ENCODE results near the gene GPN1.
"Not testable (repeated sequence)": the region's sequence is repeated elsewhere in the genome, so short reads cannot be mapped to it uniquely, and the experiment has no call there.

The GPN1 gene

GRCh38 chr2:27628767-27629709, at the start of gene GPN1, which contains the start of gene CCDC121:
GPN1 (plus strand) TSS chr2:27629050; CDS start chr2:27629059, 9 bp downstream.
CCDC121 (minus strand) TSS chr2:27629012; CDS start chr2:27627799, 1,213 bp downstream.
- Mint-ChIP-seq H3K9me3 (no peaks in the 10 kb centered on the region), H3K4me1 (ENCODE audit: low read depth) (peaks cover 26% of the 10 kb centered on the region), H3K4me3 (no peak within 1 kb of the TSS), H3K36me3 (ENCODE audit: low read depth) (peaks cover 13% of the 10 kb centered on the region), H3K27me3 (no peaks in the 10 kb centered on the region), H3K27ac (no peak within 1 kb of the TSS)
- DNase-seq = peak; percentile 94

- Mint-ChIP-seq H3K9me3 (peaks cover 29% of the 10 kb centered on the region), H3K4me3 (no peak overlapping the region), H3K4me1 (ENCODE audit: low read depth) (peaks cover 33% of the 10 kb centered on the region), H3K27me3 (no peaks in the 10 kb centered on the region), H3K27ac (no peak overlapping the region), H3K36me3 (ENCODE audit: low read depth) (peaks cover 32% of the 10 kb centered on the region)
- no peak for DNase-seq
Measured at GRCh38 chr2:27581417-27582128, 47.3 kb upstream of the GPN1 start.

GRCh38 chr2:27582129-27582694, 46.6 kb upstream of the GPN1 start:
- peaks cover 38% of the 10 kb centered on the region for H3K36me3 Mint-ChIP-seq (ENCODE audit: low read depth)
- H3K4me3 Mint-ChIP-seq = peak overlapping the region; percentile 93
- H3K4me1 Mint-ChIP-seq (ENCODE audit: low read depth) = peaks cover 40% of the 10 kb centered on the region
- no peaks in the 10 kb centered on the region for H3K27me3 Mint-ChIP-seq
- H3K9me3 Mint-ChIP-seq = peaks cover 26% of the 10 kb centered on the region
- H3K27ac Mint-ChIP-seq = peak overlapping the region; percentile 95
- no peak for DNase-seq

GRCh38 chr2:27582695-27583389, 46.0 kb upstream of the GPN1 start, which contains the start of gene ZNF512:
ZNF512 (plus strand) TSS chr2:27583042; CDS start chr2:27583113, 71 bp downstream.
- Mint-ChIP-seq H3K36me3 (ENCODE audit: low read depth) (peaks cover 42% of the 10 kb centered on the region), H3K27ac (peak within 1 kb of the TSS; percentile 95), H3K4me3 (peak within 1 kb of the TSS; percentile 93), H3K9me3 (peaks cover 20% of the 10 kb centered on the region), H3K4me1 (ENCODE audit: low read depth) (peaks cover 43% of the 10 kb centered on the region), H3K27me3 (no peaks in the 10 kb centered on the region)
- peak; percentile 88 for DNase-seq

GRCh38 chr2:27583390-27583915, 45.4 kb upstream of the GPN1 start:
- peak overlapping the region; percentile 93 for H3K4me3 Mint-ChIP-seq
- H3K36me3 Mint-ChIP-seq (ENCODE audit: low read depth) = peaks cover 48% of the 10 kb centered on the region
- peak overlapping the region; percentile 95 for H3K27ac Mint-ChIP-seq
- peaks cover 17% of the 10 kb centered on the region for H3K9me3 Mint-ChIP-seq
- H3K27me3 Mint-ChIP-seq = no peaks in the 10 kb centered on the region
- peaks cover 50% of the 10 kb centered on the region for H3K4me1 Mint-ChIP-seq (ENCODE audit: low read depth)
- no peak for DNase-seq

- Mint-ChIP-seq H3K27me3 (no peaks in the 10 kb centered on the region), H3K9me3 (peaks cover 7% of the 10 kb centered on the region), H3K4me1 (ENCODE audit: low read depth) (peaks cover 55% of the 10 kb centered on the region), H3K36me3 (ENCODE audit: low read depth) (peaks cover 58% of the 10 kb centered on the region), H3K27ac (peak overlapping the region; percentile 95), H3K4me3 (peak overlapping the region; percentile 93)
- no peak for DNase-seq
Measured at GRCh38 chr2:27584597-27584996, 44.3 kb upstream of the GPN1 start.

GRCh38 chr2:27587025-27587424, 41.8 kb upstream of the GPN1 start:
- H3K27me3 Mint-ChIP-seq = no peaks in the 10 kb centered on the region
- peaks cover 78% of the 10 kb centered on the region for H3K36me3 Mint-ChIP-seq (ENCODE audit: low read depth)
- DNase-seq = no peak
- H3K27ac Mint-ChIP-seq = peak overlapping the region; percentile 82
- peaks cover 68% of the 10 kb centered on the region for H3K4me1 Mint-ChIP-seq (ENCODE audit: low read depth)
- H3K4me3 Mint-ChIP-seq = peak overlapping the region; percentile 42
- peaks cover 14% of the 10 kb centered on the region for H3K9me3 Mint-ChIP-seq

- no peak overlapping the region for H3K27ac Mint-ChIP-seq
Measured at GRCh38 chr2:27588308-27588707, 40.5 kb upstream of the GPN1 start.

GRCh38 chr2:27591745-27592144, 37.1 kb upstream of the GPN1 start:
- no peaks in the 10 kb centered on the region for H3K27me3 Mint-ChIP-seq
- no peak overlapping the region for H3K4me3 Mint-ChIP-seq
- peaks cover 15% of the 10 kb centered on the region for H3K9me3 Mint-ChIP-seq
- no peak overlapping the region for H3K27ac Mint-ChIP-seq
- H3K36me3 Mint-ChIP-seq (ENCODE audit: low read depth) = peaks cover 82% of the 10 kb centered on the region
- peaks cover 50% of the 10 kb centered on the region for H3K4me1 Mint-ChIP-seq (ENCODE audit: low read depth)
- no peak for DNase-seq

More at GRCh38 chr2:27588308-27588707, 40.5 kb upstream of the GPN1 start:
- Mint-ChIP-seq H3K27me3 (no peaks in the 10 kb centered on the region), H3K9me3 (peaks cover 11% of the 10 kb centered on the region), H3K4me1 (ENCODE audit: low read depth) (peaks cover 65% of the 10 kb centered on the region), H3K4me3 (no peak overlapping the region), H3K36me3 (ENCODE audit: low read depth) (peaks cover 77% of the 10 kb centered on the region)
- DNase-seq = no peak

- Mint-ChIP-seq H3K4me1 (ENCODE audit: low read depth) (peaks cover 52% of the 10 kb centered on the region), H3K4me3 (no peak overlapping the region), H3K27ac (no peak overlapping the region), H3K9me3 (peaks cover 15% of the 10 kb centered on the region), H3K27me3 (no peaks in the 10 kb centered on the region), H3K36me3 (ENCODE audit: low read depth) (peaks cover 81% of the 10 kb centered on the region)
- DNase-seq = no peak
Measured at GRCh38 chr2:27593240-27593639, 35.6 kb upstream of the GPN1 start.

- not testable (repeated sequence) for H3K27ac Mint-ChIP-seq, H3K4me3 Mint-ChIP-seq, H3K27me3 Mint-ChIP-seq, DNase-seq
- H3K36me3 Mint-ChIP-seq (ENCODE audit: low read depth) = peaks cover 79% of the 10 kb centered on the region
- peaks cover 54% of the 10 kb centered on the region for H3K4me1 Mint-ChIP-seq (ENCODE audit: low read depth)
- peaks cover 15% of the 10 kb centered on the region for H3K9me3 Mint-ChIP-seq
Measured at GRCh38 chr2:27594020-27594703, 34.7 kb upstream of the GPN1 start.

GRCh38 chr2:27595412-27595811, 33.4 kb upstream of the GPN1 start:
- not testable (repeated sequence) for H3K9me3 Mint-ChIP-seq, H3K27me3 Mint-ChIP-seq, H3K4me3 Mint-ChIP-seq, DNase-seq
- Mint-ChIP-seq H3K27ac (peak overlapping the region; percentile 5), H3K36me3 (ENCODE audit: low read depth) (peaks cover 80% of the 10 kb centered on the region), H3K4me1 (ENCODE audit: low read depth) (peaks cover 59% of the 10 kb centered on the region)

GRCh38 chr2:27596627-27597026, 32.2 kb upstream of the GPN1 start:
- Mint-ChIP-seq H3K36me3 (ENCODE audit: low read depth) (peaks cover 81% of the 10 kb centered on the region), H3K27ac (no peak overlapping the region), H3K27me3 (no peaks in the 10 kb centered on the region), H3K4me1 (ENCODE audit: low read depth) (peaks cover 56% of the 10 kb centered on the region), H3K4me3 (no peak overlapping the region), H3K9me3 (peaks cover 4% of the 10 kb centered on the region)
- no peak for DNase-seq
